Esophagus muscularis mucosa (tissue), 4 donors: Measurements from ENCODE around the gene IL36B. TPM values are rescaled to one million over a fixed set of nuclear protein-coding genes. Genes with fewer than 3 reads are reported as not detected.

ENCODE experiments used
- DNase-seq: peaks from one replicate; pipeline ENCODE4 v3.0.0-alpha.2; 2017; ENCODE audit errors: extremely low spot score
- H3K27ac ChIP-seq, 4 donors: fragments of 200-600 bp; sonication (generic); replicated peaks in 1 of 4; 1 replicate in 3 of 4; 2 replicates in 1 of 4; pipeline ENCODE4 v1.5.1; 2016 to 2019; ENCODE audit warnings: mild to moderate bottlenecking in 1 of 4
- H3K27me3 ChIP-seq, 4 donors: fragments of 200-600 bp; sonication (generic); one replicate each; pipeline versions ENCODE4 v1.5.1 to v1.6.0; 2016 to 2019
- H3K36me3 ChIP-seq, 4 donors: fragments of 200-600 bp; sonication (generic); one replicate each; pipeline ENCODE4 v1.5.1; 2016 to 2019
- H3K4me1 ChIP-seq, 4 donors: fragments of 200-600 bp; sonication (generic); one replicate each; pipeline ENCODE4 v1.5.1; 2016 to 2019
- H3K4me3 ChIP-seq, 4 donors: fragments of 200-600 bp; sonication (generic); 1 replicate in 2 of 4; 2 replicates in 2 of 4; pipeline ENCODE4 v1.5.1; 2016 to 2019; ENCODE audit warnings: mild to moderate bottlenecking in 4 of 4, moderate library complexity in 1 of 4
- H3K9me3 ChIP-seq, 4 donors: fragments of 200-600 bp; sonication (generic); 1 replicate in 3 of 4; 2 replicates in 1 of 4; pipeline ENCODE4 v1.5.1; 2016 to 2019
- CTCF ChIP-seq, 3 experiments: fragments of 200-600 bp in 2 of 3; fragments of 450-650 bp in 1 of 3; sonication (generic) in 2 of 3; IDR thresholded peaks; one replicate each; pipeline ENCODE4 v1.5.1; 2017 to 2019; ENCODE audit warnings: antibody characterized with exemption in 3 of 3, mild to moderate bottlenecking in 2 of 3, moderate library complexity in 1 of 3
- EP300 ChIP-seq: sonication (generic); formaldehyde crosslinking; IDR thresholded peaks from one replicate; pipeline ENCODE4 v1.6.1; 2017; ENCODE audit warnings: antibody characterized with exemption
- POLR2A ChIP-seq: fragments of 450-650 bp; IDR thresholded peaks from one replicate; pipeline ENCODE4 v1.6.1; 2017; ENCODE audit warnings: antibody characterized with exemption, moderate library complexity, mild to moderate bottlenecking, low read depth
- POLR2AphosphoS5 ChIP-seq, 2 donors: sonication (generic); formaldehyde crosslinking; IDR thresholded peaks; one replicate each; pipeline ENCODE4 v1.6.1; 2017; ENCODE audit warnings: antibody characterized with exemption in 2 of 2
- WGBS: methylation state at CpG from one replicate; pipeline ENCODE4 v1.1.5; 2018; 5-methylcytosine and 5-hydroxymethylcytosine counted together
- intact Hi-C: fragments of 100-400 bp; cut with DNase I; formaldehyde crosslinking; loops from one replicate; pipeline ENCODE4 v1.15.1; 2023
- total RNA-seq, 4 donors: library from RNA; depleted of rRNA; stranded (reverse); fragments of >200 nt; gene quantifications; one replicate each; pipeline versions ENCODE4 v1.1.0 to v1.2.1, GENCODE V29; 2016

The IL36B gene
- total RNA-seq, 4 donors from 2014 or later = not detected

DNA sequence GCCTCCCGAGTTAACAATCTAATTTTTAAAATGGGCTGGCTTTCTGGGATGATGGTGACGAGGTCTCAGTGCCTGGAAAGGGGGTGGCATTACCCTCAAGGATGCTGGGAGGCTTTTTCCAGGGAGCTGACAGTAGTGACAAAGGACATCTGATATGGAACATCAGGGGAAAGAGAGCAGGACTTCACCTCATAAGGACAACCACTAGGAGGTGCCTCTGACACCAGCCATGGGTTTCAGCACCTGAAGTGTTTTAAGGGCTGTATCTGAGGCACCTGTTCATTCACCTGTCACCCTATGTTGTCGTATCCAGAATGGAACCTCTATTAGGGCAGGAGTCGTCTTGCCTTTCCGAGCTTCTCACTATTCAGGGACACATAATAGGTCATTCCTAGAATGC is 10.8 kb downstream of the IL36B start:
- no peaks in the 10 kb centered on the region for H3K36me3 ChIP-seq
- intact Hi-C loops = no loop called here

DNA sequence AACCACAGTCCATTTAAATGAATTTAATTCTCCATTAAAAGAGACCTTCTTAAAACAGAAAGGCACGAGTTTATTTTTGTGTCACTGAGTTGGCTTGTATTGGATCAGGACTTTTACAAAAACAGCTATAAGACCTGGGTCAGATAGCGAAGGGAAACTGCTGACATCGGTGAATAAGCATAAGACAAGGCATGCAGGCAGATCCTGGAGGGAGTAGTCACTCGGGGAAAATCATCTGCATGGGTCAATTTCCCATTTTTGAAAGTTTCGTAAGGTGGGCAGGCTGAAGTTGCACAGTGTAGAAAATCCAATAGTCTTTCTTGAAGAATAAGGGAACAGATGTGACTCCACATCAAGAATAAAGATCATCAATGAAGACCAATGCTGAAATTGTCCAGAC is 12.9 kb downstream of the IL36B start:
- Histone ChIP-seq H3K4me3 (no peak overlapping the region), H3K4me1 (no peaks in the 10 kb centered on the region), H3K27ac (no peak overlapping the region), H3K27me3 (no peaks in the 10 kb centered on the region), H3K36me3 (no peaks in the 10 kb centered on the region), H3K9me3 (no peaks in the 10 kb centered on the region)
- intact Hi-C loops = no loop called here
- peak; percentile 12 for DNase-seq
- TF ChIP-seq POLR2AphosphoS5 (IDR thresholded peaks at IDR 0.05) = no peak
- no peak for TF ChIP-seq EP300
- TF ChIP-seq CTCF (IDR thresholded peaks at IDR 0.05) = no peak
- TF ChIP-seq POLR2A = no peak
- 50% methylated on average over 5 of the region's 5 CpGs for WGBS

More for the DNA sequence above, 10.8 kb downstream of the IL36B start:
- H3K27ac ChIP-seq = no peak overlapping the region
- TF ChIP-seq CTCF (IDR thresholded peaks at IDR 0.05) = no peak
- no peak for TF ChIP-seq EP300
- no peak for TF ChIP-seq POLR2A
- no peak for TF ChIP-seq POLR2AphosphoS5 (IDR thresholded peaks at IDR 0.05)
- no peaks in the 10 kb centered on the region for H3K27me3 ChIP-seq
- 57% methylated on average over 5 of the region's 5 CpGs for WGBS
- H3K4me3 ChIP-seq = no peak overlapping the region
- H3K4me1 ChIP-seq = no peaks in the 10 kb centered on the region
- peak; percentile 80 for DNase-seq
- H3K9me3 ChIP-seq = no peaks in the 10 kb centered on the region

- Histone ChIP-seq H3K9me3 (no peaks in the 10 kb centered on the region), H3K4me1 (no peaks in the 10 kb centered on the region), H3K36me3 (no peaks in the 10 kb centered on the region), H3K27me3 (no peaks in the 10 kb centered on the region), H3K4me3 (no peak overlapping the region), H3K27ac (no peak overlapping the region)
- peak; percentile 87 for DNase-seq
- intact Hi-C loops = no loop called here
- 90% methylated on average over 2 of the region's 2 CpGs for WGBS
- TF ChIP-seq EP300 = no peak
- TF ChIP-seq POLR2A = no peak
- no peak for TF ChIP-seq CTCF (IDR thresholded peaks at IDR 0.05)
- TF ChIP-seq POLR2AphosphoS5 (IDR thresholded peaks at IDR 0.05) = no peak
Observed at GRCh38 chr2:113039158-113039557, 13.5 kb downstream of the IL36B start.

- WGBS = 77% methylated on average over 3 of the region's 3 CpGs
- no peak overlapping the region for H3K27ac ChIP-seq
- H3K4me3 ChIP-seq = no peak overlapping the region
Observed at GRCh38 chr2:113038291-113038690, 14.4 kb downstream of the IL36B start.

More at GRCh38 chr2:113038291-113038690, 14.4 kb downstream of the IL36B start:
- TF ChIP-seq POLR2A (no peak), CTCF (IDR thresholded peaks at IDR 0.05) (no peak), EP300 (no peak), POLR2AphosphoS5 (IDR thresholded peaks at IDR 0.05) (no peak)
- no peaks in the 10 kb centered on the region for H3K36me3 ChIP-seq
- H3K4me1 ChIP-seq = no peaks in the 10 kb centered on the region
- intact Hi-C loops = no loop called here
- no peaks in the 10 kb centered on the region for H3K27me3 ChIP-seq
- H3K9me3 ChIP-seq = no peaks in the 10 kb centered on the region
- DNase-seq = no peak
